ENCODE results near the gene TMPRSS5. TPM values are rescaled to one million over a fixed set of nuclear protein-coding genes. Genes with fewer than 3 reads are reported as not detected.

The TMPRSS5 gene
- total and polyA plus RNA-seq, 7 experiments from 2014 or later, result 0.50 to 1.5 (median 0.97) TPM; not detected in 2

DNA sequence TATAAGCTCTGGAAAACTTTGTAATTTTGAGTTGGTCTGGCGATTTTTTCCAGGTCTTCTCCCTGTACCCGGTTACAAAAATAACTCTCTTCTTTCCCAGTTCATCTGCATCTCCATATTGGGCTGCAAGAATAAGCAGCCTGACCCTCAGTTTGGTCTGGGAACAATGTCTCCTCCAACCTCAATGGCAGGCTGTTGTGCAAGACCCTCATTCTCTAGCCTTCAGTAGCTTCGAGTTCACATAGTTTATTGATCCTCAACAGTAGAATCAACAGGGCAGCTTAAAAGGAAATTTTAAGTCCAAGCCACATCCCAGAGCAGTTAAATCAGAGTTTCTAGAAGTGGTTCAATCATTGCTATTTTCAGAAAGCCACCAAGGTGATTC, 35.3 kb downstream of the TMPRSS5 start:
- Histone ChIP-seq H3K27me3 (ENCODE audit: control insufficient read depth in 2 of 2, insufficient read depth in 2 of 2, low read length in 2 of 2) (no peaks in the 10 kb centered on the region), H3K4me3 (ENCODE audit: low read length) (no peak overlapping the region), H3K36me3 (ENCODE audit: control insufficient read depth in 2 of 3, insufficient read depth in 3 of 3, low read length in 3 of 3) (no peaks in the 10 kb centered on the region), H3K27ac (ENCODE audit: low read depth, low read length) (no peak overlapping the region), H3K4me1 (ENCODE audit: control insufficient read depth in 2 of 2, insufficient read depth in 2 of 2, low read length in 2 of 2) (no peaks in the 10 kb centered on the region), H3K9me3 (ENCODE audit: control insufficient read depth in 2 of 3, low read length in 3 of 3) (no peaks in the 10 kb centered on the region)
- CTCF ChIA-PET, result no interaction called here
- Mint-ChIP-seq H3K36me3 (peaks cover 0 to 3% (median 0%) of the 10 kb centered on the region in 5 donors), H3K27me3 (peaks cover 0 to 35% (median 18%) of the 10 kb centered on the region in 5 donors), H3K27ac (no peak overlapping the region), H3K4me1 (peaks cover 0 to 13% (median 0%) of the 10 kb centered on the region in 7 donors), H3K9me3 (peaks cover 0 to 24% (median 11%) of the 10 kb centered on the region in 11 donors), H3K4me3 (no peak overlapping the region)
- ATAC-seq (no peak), DNase-seq (no peak)
- POLR2A ChIA-PET, result no interaction called here
- intact Hi-C loops (cut with micrococcal nuclease), result no loop called here

DNA sequence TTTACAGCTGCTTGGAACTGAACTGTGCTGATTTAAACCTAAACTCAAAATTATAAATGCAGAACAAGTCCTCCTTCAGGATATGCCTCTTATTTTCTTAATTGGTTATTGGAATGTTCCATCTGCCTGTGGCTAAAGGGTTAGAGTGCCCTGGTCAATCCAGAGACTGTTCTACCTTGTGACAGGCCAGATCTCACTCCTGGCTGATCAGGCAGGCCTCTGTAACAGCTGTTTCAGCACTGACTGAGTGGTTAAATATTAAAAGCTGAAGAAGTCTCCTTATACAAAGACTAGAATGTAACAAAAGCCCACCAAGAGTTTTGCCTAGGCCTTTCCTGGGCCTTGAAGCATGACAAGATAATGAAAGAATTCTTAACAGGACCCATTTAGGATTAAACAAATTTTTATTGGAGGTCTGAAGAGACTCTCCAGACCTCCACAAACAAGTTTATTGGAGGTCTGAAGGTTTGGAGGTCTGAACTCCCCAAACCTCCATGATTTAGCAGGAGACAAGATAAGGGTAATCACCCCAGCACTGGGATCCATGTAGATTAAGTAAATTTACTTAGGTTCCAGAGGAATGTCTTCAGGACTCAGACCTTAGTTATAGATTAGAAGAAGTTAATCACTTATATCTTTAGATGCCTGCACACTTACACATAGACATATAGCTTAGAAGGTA, 35.8 kb downstream of the TMPRSS5 start:
- H3K4me1 ChIP-seq (ENCODE audit: control insufficient read depth in 2 of 2, insufficient read depth in 2 of 2, low read length in 2 of 2), result no peaks in the 10 kb centered on the region
- Mint-ChIP-seq H3K4me1 (peaks cover 0 to 11% (median 0%) of the 10 kb centered on the region in 7 donors), H3K27me3 (peaks cover 0 to 35% (median 21%) of the 10 kb centered on the region in 5 donors), H3K9me3 (peaks cover 0 to 28% (median 11%) of the 10 kb centered on the region in 11 donors), H3K27ac (no peak overlapping the region), H3K36me3 (peaks cover 0 to 3% (median 0%) of the 10 kb centered on the region in 5 donors), H3K4me3 (no peak overlapping the region)
- POLR2A ChIA-PET, result no interaction called here
- DNase-seq (no peak), ATAC-seq (no peak)
- intact Hi-C loops (cut with micrococcal nuclease), result no loop called here
- no peak overlapping the region for H3K4me3 ChIP-seq (ENCODE audit: low read length)
- no peak overlapping the region for H3K27ac ChIP-seq (ENCODE audit: low read depth, low read length)
- H3K27me3 ChIP-seq (ENCODE audit: control insufficient read depth in 2 of 2, insufficient read depth in 2 of 2, low read length in 2 of 2), result no peaks in the 10 kb centered on the region
- CTCF ChIA-PET, result no interaction called here
- H3K9me3 ChIP-seq (ENCODE audit: control insufficient read depth in 2 of 3, low read length in 3 of 3), result no peaks in the 10 kb centered on the region
- H3K36me3 ChIP-seq (ENCODE audit: control insufficient read depth in 2 of 3, insufficient read depth in 3 of 3, low read length in 3 of 3), result no peaks in the 10 kb centered on the region

DNA sequence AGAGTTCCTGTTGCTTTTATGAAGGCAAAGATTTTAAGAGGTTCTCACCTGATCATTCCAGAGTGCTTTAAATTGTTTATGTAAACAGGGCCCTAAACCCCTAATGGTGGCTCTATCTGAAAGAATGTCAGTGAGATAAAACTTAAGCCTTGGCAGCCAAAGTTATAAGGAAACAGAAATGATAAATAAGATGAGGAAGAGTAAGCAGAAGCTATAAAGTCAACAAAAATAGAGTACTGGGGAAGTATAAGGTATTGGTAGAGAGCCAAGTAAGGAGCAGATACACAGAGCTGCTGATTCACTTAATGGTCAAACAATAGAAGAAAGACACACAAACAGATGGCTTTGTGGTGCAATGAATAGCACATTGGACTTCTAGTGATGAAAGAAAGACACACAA, 37.9 kb downstream of the TMPRSS5 start:
- H3K27ac Mint-ChIP-seq, result no peak overlapping the region
- Histone ChIP-seq H3K27me3 (ENCODE audit: control insufficient read depth in 2 of 2, insufficient read depth in 2 of 2, low read length in 2 of 2) (peaks cover 0 to 3% of the 10 kb centered on the region in 2 donors), H3K9me3 (ENCODE audit: control insufficient read depth in 2 of 3, low read length in 3 of 3) (no peaks in the 10 kb centered on the region), H3K4me3 (ENCODE audit: low read length) (no peak overlapping the region), H3K4me1 (ENCODE audit: control insufficient read depth in 2 of 2, insufficient read depth in 2 of 2, low read length in 2 of 2) (no peaks in the 10 kb centered on the region), H3K36me3 (ENCODE audit: control insufficient read depth in 2 of 3, insufficient read depth in 3 of 3, low read length in 3 of 3) (no peaks in the 10 kb centered on the region), H3K27ac (ENCODE audit: low read depth, low read length) (no peak overlapping the region)
- H3K9me3 Mint-ChIP-seq, result peaks cover 0 to 43% (median 16%) of the 10 kb centered on the region in 11 donors
- H3K36me3 Mint-ChIP-seq, result peaks cover 0 to 3% (median 0%) of the 10 kb centered on the region in 5 donors
- ChIA-PET CTCF (no interaction called here), POLR2A (no interaction called here)
- peaks cover 0 to 41% (median 36%) of the 10 kb centered on the region in 5 donors for H3K27me3 Mint-ChIP-seq
- H3K4me3 Mint-ChIP-seq, result no peak overlapping the region
- DNase-seq (no peak), ATAC-seq (no peak)
- no peaks in the 10 kb centered on the region for H3K4me1 Mint-ChIP-seq
- intact Hi-C loops (cut with micrococcal nuclease), result no loop called here

DNA sequence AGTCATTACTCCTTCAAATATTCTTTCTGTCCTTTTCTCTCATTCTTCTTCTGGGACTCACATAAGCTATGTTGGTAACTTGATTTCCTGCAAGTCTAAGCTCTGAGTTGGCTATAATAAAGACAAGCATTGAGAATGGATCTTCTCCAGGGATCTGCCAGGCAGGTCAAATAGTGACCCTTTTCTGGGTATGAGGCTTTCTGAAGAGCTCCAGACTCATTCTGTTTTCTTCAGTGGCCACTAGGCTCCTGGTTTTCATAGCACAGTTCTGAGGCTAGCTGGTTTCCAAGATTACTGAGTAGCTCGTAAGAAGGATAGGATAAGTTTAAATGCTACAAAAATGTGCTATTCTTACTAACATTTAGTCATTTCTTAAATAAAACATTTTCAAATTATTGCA, 38.3 kb downstream of the TMPRSS5 start:
- CTCF ChIA-PET, result no interaction called here
- H3K4me3 Mint-ChIP-seq, result no peak overlapping the region

DNA sequence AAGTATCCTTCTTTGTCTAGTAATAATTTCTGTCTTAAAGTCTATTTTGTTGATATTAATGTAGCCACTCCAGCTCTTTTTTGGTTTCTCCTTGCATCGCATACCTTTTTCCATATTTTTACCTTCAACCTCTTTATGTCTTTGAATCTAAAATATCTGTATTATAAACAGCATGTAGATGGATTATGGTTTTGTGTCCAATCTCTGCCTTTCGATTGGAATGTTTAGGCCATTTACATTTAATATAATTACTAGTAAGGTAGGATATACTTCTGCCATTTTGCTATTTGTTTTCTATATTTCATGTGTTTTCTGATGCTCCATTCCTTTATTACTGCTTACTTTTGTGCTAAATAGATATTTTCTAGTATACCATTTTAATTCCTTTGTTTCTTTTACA, 39.5 kb downstream of the TMPRSS5 start:
- no peak for ATAC-seq
- POLR2A ChIA-PET, result no interaction called here
- Mint-ChIP-seq H3K4me3 (no peak overlapping the region), H3K27me3 (peaks cover 0 to 35% (median 30%) of the 10 kb centered on the region in 5 donors), H3K4me1 (no peaks in the 10 kb centered on the region), H3K27ac (no peak overlapping the region), H3K9me3 (peaks cover 0 to 43% (median 16%) of the 10 kb centered on the region in 11 donors), H3K36me3 (peaks cover 0 to 3% (median 0%) of the 10 kb centered on the region in 5 donors)
- CTCF ChIA-PET, result no interaction called here
- Histone ChIP-seq H3K4me1 (ENCODE audit: control insufficient read depth in 2 of 2, insufficient read depth in 2 of 2, low read length in 2 of 2) (no peaks in the 10 kb centered on the region), H3K27me3 (ENCODE audit: control insufficient read depth in 2 of 2, insufficient read depth in 2 of 2, low read length in 2 of 2) (peaks cover 0 to 3% of the 10 kb centered on the region in 2 donors), H3K36me3 (ENCODE audit: control insufficient read depth in 2 of 3, insufficient read depth in 3 of 3, low read length in 3 of 3) (no peaks in the 10 kb centered on the region), H3K4me3 (ENCODE audit: low read length) (no peak overlapping the region), H3K27ac (ENCODE audit: low read depth, low read length) (no peak overlapping the region), H3K9me3 (ENCODE audit: control insufficient read depth in 2 of 3, low read length in 3 of 3) (no peaks in the 10 kb centered on the region)
- no peak for DNase-seq
- intact Hi-C loops (cut with micrococcal nuclease), result no loop called here

More for the DNA sequence above, 38.3 kb downstream of the TMPRSS5 start:
- peaks cover 0 to 43% (median 16%) of the 10 kb centered on the region in 11 donors for H3K9me3 Mint-ChIP-seq
- Histone ChIP-seq H3K27me3 (ENCODE audit: control insufficient read depth in 2 of 2, insufficient read depth in 2 of 2, low read length in 2 of 2) (peaks cover 0 to 3% of the 10 kb centered on the region in 2 donors), H3K27ac (ENCODE audit: low read depth, low read length) (no peak overlapping the region), H3K36me3 (ENCODE audit: control insufficient read depth in 2 of 3, insufficient read depth in 3 of 3, low read length in 3 of 3) (no peaks in the 10 kb centered on the region), H3K4me3 (ENCODE audit: low read length) (no peak overlapping the region), H3K9me3 (ENCODE audit: control insufficient read depth in 2 of 3, low read length in 3 of 3) (no peaks in the 10 kb centered on the region), H3K4me1 (ENCODE audit: control insufficient read depth in 2 of 2, insufficient read depth in 2 of 2, low read length in 2 of 2) (no peaks in the 10 kb centered on the region)
- H3K27ac Mint-ChIP-seq, result no peak overlapping the region
- ATAC-seq (no peak), DNase-seq (no peak)
- POLR2A ChIA-PET, result no interaction called here
- H3K36me3 Mint-ChIP-seq, result peaks cover 0 to 3% (median 0%) of the 10 kb centered on the region in 5 donors
- H3K4me1 Mint-ChIP-seq, result no peaks in the 10 kb centered on the region
- peaks cover 0 to 37% (median 32%) of the 10 kb centered on the region in 5 donors for H3K27me3 Mint-ChIP-seq
- intact Hi-C loops (cut with micrococcal nuclease), result no loop called here

DNA sequence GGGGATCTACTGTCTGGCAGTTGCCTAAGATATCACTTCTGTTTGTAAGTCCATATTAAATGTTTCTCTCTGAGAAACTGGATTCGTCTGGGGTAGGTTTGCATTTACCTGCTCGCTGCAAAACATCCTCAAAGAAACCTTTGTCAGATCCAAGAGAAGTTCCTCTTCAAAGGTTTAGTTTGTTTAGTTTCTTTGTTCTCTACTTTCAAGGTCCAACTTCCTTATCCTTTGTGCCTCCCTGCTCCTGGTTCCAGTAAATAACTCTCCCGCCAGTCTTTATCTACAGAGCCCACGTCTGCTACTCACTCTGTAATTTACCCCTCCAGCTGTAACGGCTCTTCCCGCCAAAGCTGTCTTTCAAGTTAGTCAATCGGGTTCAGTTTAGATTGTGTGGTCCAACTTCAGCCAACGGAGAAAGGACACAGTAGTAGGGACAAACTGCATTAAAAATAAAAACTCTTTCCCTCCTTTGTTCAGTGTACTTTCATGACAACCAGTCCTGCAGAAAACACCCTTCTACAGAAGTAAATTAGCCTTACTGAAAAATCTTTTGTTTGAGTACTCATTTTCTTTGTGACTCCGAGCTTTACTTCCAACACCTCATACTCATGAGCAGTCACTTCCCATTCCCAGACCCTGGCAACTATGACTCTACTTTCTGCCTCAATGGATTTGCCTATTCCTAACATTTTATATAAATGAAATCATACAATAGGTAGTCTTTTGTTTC, 41.0 kb downstream of the TMPRSS5 start:
- H3K27me3 Mint-ChIP-seq, result peaks cover 0 to 32% (median 30%) of the 10 kb centered on the region in 5 donors
- H3K4me1 ChIP-seq (ENCODE audit: control insufficient read depth in 2 of 2, insufficient read depth in 2 of 2, low read length in 2 of 2), result no peaks in the 10 kb centered on the region
- no peak overlapping the region for H3K27ac Mint-ChIP-seq
- intact Hi-C loops (cut with micrococcal nuclease), result no loop called here
- H3K27ac ChIP-seq (ENCODE audit: low read depth, low read length), result no peak overlapping the region
- ChIA-PET POLR2A (no interaction called here), CTCF (no interaction called here)
- H3K4me1 Mint-ChIP-seq, result no peaks in the 10 kb centered on the region
- H3K4me3 ChIP-seq (ENCODE audit: low read length), result no peak overlapping the region
- no peak overlapping the region for H3K4me3 Mint-ChIP-seq
- H3K36me3 Mint-ChIP-seq, result peaks cover 0 to 3% (median 0%) of the 10 kb centered on the region in 5 donors
- H3K27me3 ChIP-seq (ENCODE audit: control insufficient read depth in 2 of 2, insufficient read depth in 2 of 2, low read length in 2 of 2), result peaks cover 0 to 3% of the 10 kb centered on the region in 2 donors
- no peaks in the 10 kb centered on the region for H3K36me3 ChIP-seq (ENCODE audit: control insufficient read depth in 2 of 3, insufficient read depth in 3 of 3, low read length in 3 of 3)
- ATAC-seq, result no peak
- no peaks in the 10 kb centered on the region for H3K9me3 ChIP-seq (ENCODE audit: control insufficient read depth in 2 of 3, low read length in 3 of 3)
- DNase-seq, result no peak
- peaks cover 0 to 43% (median 16%) of the 10 kb centered on the region in 11 donors for H3K9me3 Mint-ChIP-seq

All from naive thymus-derived CD4-positive, alpha-beta T cell (primary cell).